ENCODE measurements around the gene HOXA3.

HOXA3 gene

GRCh38 chr7:27152816-27153442 is 546 bp upstream of the HOXA3 start:
- Histone ChIP-seq H3K27ac (ENCODE audit: low read length) (no peak overlapping the region), H3K4me2 (ENCODE audit: low read depth, low read length) (peak overlapping the region; percentile 96; the same call in 1 of the 2 replicates), H3K27me3 (replicated peaks; ENCODE audit: insufficient read depth, low read length) (peaks cover 87% of the 10 kb centered on the region), H3K36me3 (replicated peaks; ENCODE audit: insufficient read depth, low read length) (no peaks in the 10 kb centered on the region), H3K4me1 (ENCODE audit: low read length) (peaks cover 7% of the 10 kb centered on the region; the same call in 1 of the 2 replicates), H4K20me1 (ENCODE audit: insufficient read depth, low read length) (no peaks in the 10 kb centered on the region), H3K79me2 (ENCODE audit: low read length) (no peaks in the 10 kb centered on the region), H3K9me2 (replicated peaks; ENCODE audit: insufficient read depth, low read length) (no peaks in the 10 kb centered on the region), H2AFZ (ENCODE audit: low read length) (no peak overlapping the region), H3K9me3 (replicated peaks; ENCODE audit: insufficient read depth, low read length) (no peaks in the 10 kb centered on the region), H3F3A (ENCODE audit: insufficient read depth, low read length) (no peaks in the 10 kb centered on the region), H3K4me3 (ENCODE audit: low read length) (no peak overlapping the region), H3K9ac (ENCODE audit: low read length) (no peak overlapping the region)
- TF ChIP-seq EZH2phosphoT487 (IDR thresholded peaks at IDR 0.05; ENCODE audit: low read length) (no peak), CTCF (IDR thresholded peaks at IDR 0.05; ENCODE audit: low read length) (no peak), EZH2 (optimal IDR thresholded peaks at IDR 0.05; ENCODE audit: low read depth, low read length) (no peak)
- no peak for DNase-seq

- no peaks in the 10 kb centered on the region for H3F3A ChIP-seq (ENCODE audit: insufficient read depth, low read length)
- no peak overlapping the region for H3K9ac ChIP-seq (ENCODE audit: low read length)
- no peaks in the 10 kb centered on the region for H3K79me2 ChIP-seq (ENCODE audit: low read length)
- H3K36me3 ChIP-seq (replicated peaks; ENCODE audit: insufficient read depth, low read length) = no peaks in the 10 kb centered on the region
- TF ChIP-seq EZH2 (optimal IDR thresholded peaks at IDR 0.05; ENCODE audit: low read depth, low read length) (no peak), CTCF (IDR thresholded peaks at IDR 0.05; ENCODE audit: low read length) (no peak), EZH2phosphoT487 (IDR thresholded peaks at IDR 0.05; ENCODE audit: low read length) (no peak)
- H3K4me1 ChIP-seq (ENCODE audit: low read length) = peaks cover 7% of the 10 kb centered on the region; the same call in 1 of the 2 replicates
- no peaks in the 10 kb centered on the region for H3K9me2 ChIP-seq (replicated peaks; ENCODE audit: insufficient read depth, low read length)
- H2AFZ ChIP-seq (ENCODE audit: low read length) = peak overlapping the region; percentile 64
- H3K27ac ChIP-seq (ENCODE audit: low read length) = no peak overlapping the region
- peak overlapping the region; percentile 61 for H3K4me3 ChIP-seq (ENCODE audit: low read length)
- H4K20me1 ChIP-seq (ENCODE audit: insufficient read depth, low read length) = no peaks in the 10 kb centered on the region
- peaks cover 86% of the 10 kb centered on the region for H3K27me3 ChIP-seq (replicated peaks; ENCODE audit: insufficient read depth, low read length)
- H3K4me2 ChIP-seq (ENCODE audit: low read depth, low read length) = peak overlapping the region; percentile 96
- DNase-seq = no peak
- H3K9me3 ChIP-seq (replicated peaks; ENCODE audit: insufficient read depth, low read length) = no peaks in the 10 kb centered on the region
Observed at GRCh38 chr7:27151341-27151930, 947 bp downstream of the HOXA3 start.

GRCh38 chr7:27150568-27151340 is 1.6 kb downstream of the HOXA3 start:
- Histone ChIP-seq H2AFZ (ENCODE audit: low read length) (peak overlapping the region; percentile 64), H3K9ac (ENCODE audit: low read length) (no peak overlapping the region; the same call in 1 of the 2 replicates), H3K9me2 (replicated peaks; ENCODE audit: insufficient read depth, low read length) (no peaks in the 10 kb centered on the region), H3K79me2 (ENCODE audit: low read length) (no peaks in the 10 kb centered on the region), H4K20me1 (ENCODE audit: insufficient read depth, low read length) (no peaks in the 10 kb centered on the region), H3F3A (ENCODE audit: insufficient read depth, low read length) (no peaks in the 10 kb centered on the region), H3K27me3 (replicated peaks; ENCODE audit: insufficient read depth, low read length) (peaks cover 82% of the 10 kb centered on the region), H3K4me2 (ENCODE audit: low read depth, low read length) (peak overlapping the region; percentile 96), H3K27ac (ENCODE audit: low read length) (no peak overlapping the region), H3K36me3 (replicated peaks; ENCODE audit: insufficient read depth, low read length) (no peaks in the 10 kb centered on the region), H3K9me3 (replicated peaks; ENCODE audit: insufficient read depth, low read length) (no peaks in the 10 kb centered on the region), H3K4me1 (ENCODE audit: low read length) (peaks cover 7% of the 10 kb centered on the region; the same call in 1 of the 2 replicates), H3K4me3 (ENCODE audit: low read length) (peak overlapping the region; percentile 61)
- peak; percentile 68 for DNase-seq
- TF ChIP-seq EZH2phosphoT487 (IDR thresholded peaks at IDR 0.05; ENCODE audit: low read length) = no peak
- peak; percentile 85 for TF ChIP-seq CTCF (IDR thresholded peaks at IDR 0.05; ENCODE audit: low read length)

Measured in MM.1S (cell line).